Transverse colon (tissue), 4 donors: ENCODE measurements around the gene RUNDC3A. TPM values are rescaled to one million over a fixed set of nuclear protein-coding genes. Genes with fewer than 3 reads are reported as not detected.

Experiments
- DNase-seq: peaks from one replicate; pipeline ENCODE4 v3.0.0-alpha.2; 2019
- H3K27ac ChIP-seq, 4 donors: fragments of 200-600 bp; sonication (generic); 2 replicates each; pipeline ENCODE4 v1.5.1; 2016 to 2018; ENCODE audit warnings: inconsistent platforms in 4 of 4
- H3K27me3 ChIP-seq: fragments of 200-600 bp; sonication (generic); 2 replicates; pipeline ENCODE4 v1.5.1; 2017; ENCODE audit warnings: inconsistent platforms
- H3K36me3 ChIP-seq, 4 donors: fragments of 200-600 bp; sonication (generic); 2 replicates each; pipeline ENCODE4 v1.5.1; 2017 to 2019; ENCODE audit warnings: inconsistent platforms in 4 of 4
- H3K4me1 ChIP-seq, 4 donors: fragments of 200-600 bp; sonication (generic); 2 replicates each; pipeline ENCODE4 v1.5.1; 2017 to 2020; ENCODE audit warnings: inconsistent platforms in 4 of 4
- H3K4me3 ChIP-seq, 4 donors: fragments of 200-600 bp; sonication (generic); 1 replicate in 1 of 4; 2 replicates in 3 of 4; pipeline versions ENCODE4 v1.5.1 to v1.6.1; 2017 to 2019; ENCODE audit warnings: inconsistent platforms in 4 of 4
- H3K9me3 ChIP-seq, 2 donors: fragments of 200-600 bp; sonication (generic); 2 replicates each; pipeline ENCODE4 v1.5.1; 2017 to 2019; ENCODE audit warnings: inconsistent platforms in 2 of 2
- CTCF ChIP-seq, 5 experiments: fragments of 200-600 bp in 3 of 5; fragments of 450-650 bp in 2 of 5; sonication (generic) in 3 of 5; IDR thresholded peaks; 1 replicate in 2 of 5; 2 replicates in 3 of 5; pipeline ENCODE4 v1.5.1; 2016 to 2017; ENCODE audit warnings: antibody characterized with exemption in 5 of 5, inconsistent platforms in 3 of 5, mild to moderate bottlenecking in 2 of 5, moderate library complexity in 1 of 5
- EP300 ChIP-seq: sonication (generic); formaldehyde crosslinking; IDR thresholded peaks from one replicate; pipeline ENCODE4 v1.6.1; 2017; ENCODE audit warnings: antibody characterized with exemption, low read depth
- POLR2A ChIP-seq: fragments of 450-650 bp; IDR thresholded peaks from one replicate; pipeline ENCODE4 v1.6.1; 2016; ENCODE audit warnings: antibody characterized with exemption, mild to moderate bottlenecking, moderate library complexity
- POLR2AphosphoS5 ChIP-seq, 3 donors: sonication (generic); formaldehyde crosslinking; IDR thresholded peaks; one replicate each; pipeline ENCODE4 v1.6.1; 2016; ENCODE audit warnings: antibody characterized with exemption in 3 of 3
- WGBS, 2 donors: methylation state at CpG; one replicate each; pipeline ENCODE4 v1.1.5; 2018; ENCODE audit warnings: low coverage in 1 of 2; 5-methylcytosine and 5-hydroxymethylcytosine counted together
- in situ Hi-C, 4 donors: fragments of 200-750 bp; cut with MboI; loops; one replicate each; pipeline versions ENCODE4 v1.15.0 to v1.15.1; 2017; ENCODE audit warnings: low sequenced_read_pairs in 3 of 4, low pct_ligation_motif_present in 1 of 4, low pct_unique_long_range_greater_than_20kb in 1 of 4
- intact Hi-C: fragments of 100-400 bp; cut with DNase I; formaldehyde crosslinking; loops from one replicate; pipeline ENCODE4 v1.15.1; 2023; ENCODE audit warnings: low total_unique reads
- total RNA-seq, 4 donors: library from RNA; depleted of rRNA; stranded (reverse); fragments of >200 nt; gene quantifications; one replicate each; pipeline ENCODE4 v1.1.0, GENCODE V29; 2016

RUNDC3A gene
- total RNA-seq, 4 donors from 2014 or later = 0.48 to 7.6 (median 1.1) TPM; not detected in 1

DNA sequence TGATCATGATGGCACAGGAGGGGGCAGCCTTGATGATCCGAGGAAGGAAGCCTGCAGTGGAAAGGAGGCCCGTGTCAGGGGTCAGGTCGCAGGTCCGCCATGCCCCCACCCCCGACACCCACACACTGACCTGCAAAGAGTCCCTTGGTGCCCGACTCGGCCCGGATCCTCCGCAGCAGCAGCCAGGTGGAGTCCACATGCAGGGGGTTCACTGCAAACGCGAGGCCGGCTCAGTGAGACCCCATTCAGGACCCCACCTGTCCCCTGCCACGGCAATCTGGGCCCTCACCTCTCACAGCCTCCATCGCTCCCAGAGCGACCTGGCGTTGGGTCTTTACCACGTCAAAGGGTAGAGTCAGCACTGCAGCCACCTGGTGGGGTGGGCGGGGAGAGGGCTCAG, 11.7 kb downstream of the RUNDC3A start:
- intact Hi-C loops = no loop called here
- no peak for DNase-seq
- no peak for TF ChIP-seq EP300
- TF ChIP-seq POLR2A = no peak
- TF ChIP-seq CTCF (IDR thresholded peaks at IDR 0.05) = no peak
- TF ChIP-seq POLR2AphosphoS5 (IDR thresholded peaks at IDR 0.05) = no peak
- Histone ChIP-seq H3K27me3 (peaks cover 30% of the 10 kb centered on the region), H3K4me1 (peaks cover 8 to 22% (median 16%) of the 10 kb centered on the region in 4 donors), H3K9me3 (no peaks in the 10 kb centered on the region), H3K36me3 (peaks cover 0 to 20% (median 5%) of the 10 kb centered on the region in 4 donors), H3K27ac (no peak overlapping the region), H3K4me3 (no peak overlapping the region)
- in situ Hi-C loops = loop anchor here in 1 of 4 donors (10.0 kb wide), 1 partner anchor 105 kb away; the partner anchor contains the start of gene UBTF
- 87% methylated on average over 14 of the region's 18 CpGs; no CpG with 5 or more reads in 1 of the 2 donors for WGBS, 2 donors

DNA sequence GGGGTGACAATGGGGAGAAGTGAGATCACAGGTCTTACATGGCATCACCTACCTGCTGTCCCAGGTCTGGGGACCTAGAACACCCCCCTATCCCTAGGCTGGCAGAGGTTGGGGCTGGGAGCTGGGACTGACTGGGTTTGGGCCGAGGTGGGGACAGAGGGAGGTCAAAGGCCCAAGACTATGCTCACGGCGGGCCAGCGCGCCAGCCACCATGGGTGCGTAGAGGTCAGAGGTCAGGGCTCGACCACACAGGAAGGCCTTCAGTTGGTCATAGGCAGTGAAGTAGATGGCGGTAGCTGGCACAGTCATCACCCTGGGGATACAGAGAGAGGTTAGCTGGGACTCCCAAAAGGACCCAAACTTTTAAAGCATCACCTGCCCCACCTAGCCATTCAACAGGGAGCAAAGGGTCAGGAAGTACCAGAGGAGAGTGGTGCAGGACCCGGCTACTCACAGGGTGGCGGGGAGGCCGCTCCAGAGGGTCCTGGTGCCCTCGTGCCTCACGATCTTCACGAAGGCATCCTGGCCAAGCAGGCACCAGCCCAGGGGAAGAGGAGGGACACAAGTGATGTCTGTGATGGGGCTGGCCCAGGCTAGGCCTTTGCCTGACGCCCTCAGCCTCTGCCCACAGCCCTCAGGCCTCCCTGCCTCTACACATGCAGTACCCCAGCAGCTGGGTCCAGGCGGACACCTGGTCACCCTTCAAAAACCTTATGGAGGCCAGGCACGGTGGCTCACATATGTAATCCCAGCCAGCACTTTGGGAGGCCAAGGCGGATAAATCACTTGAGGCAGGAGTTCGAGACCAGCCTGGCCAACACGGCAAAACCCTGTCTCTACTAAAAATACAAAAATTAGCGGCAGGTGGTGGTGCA, 13.1 kb downstream of the RUNDC3A start:
- Histone ChIP-seq H3K27me3 (peaks cover 16% of the 10 kb centered on the region), H3K4me1 (peaks cover 8 to 25% (median 20%) of the 10 kb centered on the region in 4 donors), H3K27ac (no peak overlapping the region), H3K9me3 (no peaks in the 10 kb centered on the region), H3K36me3 (peaks cover 0 to 20% (median 5%) of the 10 kb centered on the region in 4 donors), H3K4me3 (no peak overlapping the region)
- no peak for DNase-seq
- 93% methylated on average over 21 of the region's 21 CpGs; no CpG with 5 or more reads in 1 of the 2 donors for WGBS, 2 donors
- TF ChIP-seq EP300 = no peak
- no peak for TF ChIP-seq POLR2AphosphoS5 (IDR thresholded peaks at IDR 0.05)
- no peak for TF ChIP-seq CTCF (IDR thresholded peaks at IDR 0.05)
- TF ChIP-seq POLR2A = no peak
- in situ Hi-C loops (loop anchor here in 1 of 4 donors (10.0 kb wide), 1 partner anchor 107 kb away; the partner anchor contains the start of gene UBTF), intact Hi-C loops (no loop called here)

GRCh38 chr17:44322236-44322895, 14.0 kb downstream of the RUNDC3A start:
- intact Hi-C loops = no loop called here
- WGBS, 2 donors = 93% methylated on average over 11 of the region's 11 CpGs; no CpG with 5 or more reads in 1 of the 2 donors
- in situ Hi-C loops = loop anchor here in 1 of 4 donors (10.0 kb wide), 1 partner anchor 108 kb away; the partner anchor contains the start of gene UBTF

More at GRCh38 chr17:44322236-44322895, 14.0 kb downstream of the RUNDC3A start:
- H3K27me3 ChIP-seq = peaks cover 7% of the 10 kb centered on the region
- no peak for DNase-seq
- peaks cover 8 to 30% (median 25%) of the 10 kb centered on the region in 4 donors for H3K4me1 ChIP-seq
- H3K36me3 ChIP-seq = peaks cover 0 to 20% (median 5%) of the 10 kb centered on the region in 4 donors
- TF ChIP-seq EP300 (no peak), POLR2A (no peak), POLR2AphosphoS5 (IDR thresholded peaks at IDR 0.05) (no peak), CTCF (IDR thresholded peaks at IDR 0.05) (no peak)
- no peak overlapping the region for H3K4me3 ChIP-seq
- H3K27ac ChIP-seq = no peak overlapping the region
- no peaks in the 10 kb centered on the region for H3K9me3 ChIP-seq
